Smooth muscle cell (in vitro differentiated cells): ENCODE results near the gene TBC1D5. TPM values are rescaled to one million over a fixed set of nuclear protein-coding genes. Genes with fewer than 3 reads are reported as not detected.

ENCODE experiments used
- DNase-seq: peaks from one replicate; lab custom pipeline; 2025; ENCODE audit not compliant: unreplicated experiment; lab: John Stamatoyannopoulos, UW
- H2AFZ ChIP-seq: fragments of 200-600 bp; sonication (generic); 2 replicates; pipeline ENCODE4 v1.6.0; 2016; ENCODE audit warnings: antibody characterized with exemption, low read depth, mild to moderate bottlenecking
- H3F3A ChIP-seq: fragments of 200-600 bp; sonication (generic); 2 replicates; pipeline ENCODE4 v1.6.0; 2017; ENCODE audit warnings: antibody characterized with exemption, low read depth
- H3K27ac ChIP-seq: fragments of 200-600 bp; sonication (generic); 2 replicates; pipeline ENCODE4 v1.5.1; 2016; ENCODE audit warnings: low read depth, mild to moderate bottlenecking
- H3K27me3 ChIP-seq: fragments of 200-600 bp; sonication (generic); 2 replicates; pipeline ENCODE4 v1.6.1; 2016; ENCODE audit warnings: low read depth, mild to moderate bottlenecking
- H3K36me3 ChIP-seq: fragments of 200-600 bp; sonication (generic); 2 replicates; pipeline ENCODE4 v1.5.1; 2016; ENCODE audit warnings: low read depth
- H3K4me1 ChIP-seq: fragments of 200-600 bp; sonication (generic); 2 replicates; pipeline ENCODE4 v1.5.1; 2016; ENCODE audit warnings: low read depth
- H3K4me2 ChIP-seq: fragments of 200-600 bp; sonication (generic); 2 replicates; pipeline ENCODE4 v1.6.0; 2016; ENCODE audit warnings: mild to moderate bottlenecking
- H3K4me3 ChIP-seq: fragments of 200-600 bp; sonication (generic); 2 replicates; pipeline ENCODE4 v1.5.1; 2016; ENCODE audit warnings: mild to moderate bottlenecking
- H3K79me2 ChIP-seq: fragments of 200-600 bp; sonication (generic); 2 replicates; pipeline ENCODE4 v1.6.0; 2016; ENCODE audit warnings: low read depth, mild to moderate bottlenecking
- H3K9ac ChIP-seq: fragments of 200-600 bp; sonication (generic); 2 replicates; pipeline ENCODE4 v1.6.0; 2016; ENCODE audit warnings: low read depth
- H3K9me3 ChIP-seq: fragments of 200-600 bp; sonication (generic); replicated peaks from 2 replicates; pipeline ENCODE4 v1.5.1; 2016; ENCODE audit warnings: low read depth
- H4K20me1 ChIP-seq: fragments of 200-600 bp; sonication (generic); 2 replicates; pipeline ENCODE4 v1.6.0; 2016; ENCODE audit warnings: low read depth
- WGBS: methylation state at CpG from one replicate; pipeline ENCODE4 v1.1.7; 2016; ENCODE audit warnings: low lambda C conversion rate; 5-methylcytosine and 5-hydroxymethylcytosine counted together
- polyA plus RNA-seq: library from polyadenylated mRNA; unstranded; fragments of >200 nt; fragmentation: Nextera tagmentation; extraction: Ambion mirVana; gene quantifications from 2 replicates; pipeline ENCODE4 v1.2.1, GENCODE V29; 2016
- total RNA-seq: library from RNA; depleted of rRNA; stranded (reverse); fragments of >200 nt; gene quantifications from 2 replicates; pipeline ENCODE4 v1.2.3, GENCODE V29; 2014
- TF ChIP-seq, protein P1 (sequence below): fragments of 200-600 bp; sonication (generic); IDR thresholded peaks from 2 replicates; pipeline ENCODE4 v1.5.1; 2017; ENCODE audit warnings: borderline replicate concordance, mild to moderate bottlenecking, antibody characterized with exemption; ENCODE audit not compliant: insufficient read depth, poor library complexity, severe bottlenecking

Gene TBC1D5
- total and polyA plus RNA-seq, 2 experiments from 2014 or later, result 14.6 to 35.3 TPM

DNA sequence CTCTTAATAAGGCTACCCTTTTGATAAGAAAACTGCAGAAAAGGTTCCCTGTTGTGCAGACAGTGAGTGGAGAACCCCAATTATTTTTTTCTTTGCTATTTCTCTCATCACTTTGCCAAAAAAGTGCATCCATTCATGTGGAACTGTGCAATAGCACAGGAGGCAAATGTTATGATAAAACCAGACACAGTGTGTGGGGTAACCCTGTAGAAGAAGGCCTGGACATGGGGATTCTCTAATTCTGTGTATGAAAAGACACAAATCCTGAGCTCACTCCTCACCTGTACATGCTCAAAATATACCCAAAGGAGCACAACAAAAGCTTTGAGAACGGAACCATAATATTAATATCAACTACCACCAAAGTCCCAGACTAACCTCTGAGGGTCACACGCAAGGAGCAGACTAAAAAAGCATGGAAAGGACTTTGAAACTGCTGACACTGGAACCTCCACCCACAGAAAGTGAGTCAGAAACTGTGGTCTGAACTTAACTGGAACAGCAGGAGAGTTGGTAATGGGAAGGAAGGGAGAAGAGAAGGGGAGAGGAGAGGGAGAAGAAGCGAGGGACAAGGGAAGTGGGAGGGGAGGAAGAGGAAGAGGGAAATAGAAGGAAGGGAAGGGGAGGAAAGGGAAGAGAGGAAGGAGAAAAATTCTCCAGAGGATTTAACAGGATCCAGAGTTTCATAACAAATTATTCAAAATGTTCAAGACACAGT lies 299.9 kb downstream of the TBC1D5 start:
- no peaks in the 10 kb centered on the region for H3K79me2 ChIP-seq
- no peak for DNase-seq
- H3K4me1 ChIP-seq, result no peaks in the 10 kb centered on the region
- H2AFZ ChIP-seq, result no peak overlapping the region
- H3F3A ChIP-seq, result no peaks in the 10 kb centered on the region
- no peaks in the 10 kb centered on the region for H3K27me3 ChIP-seq
- H4K20me1 ChIP-seq, result no peaks in the 10 kb centered on the region
- no peak overlapping the region for H3K9ac ChIP-seq
- TF ChIP-seq, protein P1, sequence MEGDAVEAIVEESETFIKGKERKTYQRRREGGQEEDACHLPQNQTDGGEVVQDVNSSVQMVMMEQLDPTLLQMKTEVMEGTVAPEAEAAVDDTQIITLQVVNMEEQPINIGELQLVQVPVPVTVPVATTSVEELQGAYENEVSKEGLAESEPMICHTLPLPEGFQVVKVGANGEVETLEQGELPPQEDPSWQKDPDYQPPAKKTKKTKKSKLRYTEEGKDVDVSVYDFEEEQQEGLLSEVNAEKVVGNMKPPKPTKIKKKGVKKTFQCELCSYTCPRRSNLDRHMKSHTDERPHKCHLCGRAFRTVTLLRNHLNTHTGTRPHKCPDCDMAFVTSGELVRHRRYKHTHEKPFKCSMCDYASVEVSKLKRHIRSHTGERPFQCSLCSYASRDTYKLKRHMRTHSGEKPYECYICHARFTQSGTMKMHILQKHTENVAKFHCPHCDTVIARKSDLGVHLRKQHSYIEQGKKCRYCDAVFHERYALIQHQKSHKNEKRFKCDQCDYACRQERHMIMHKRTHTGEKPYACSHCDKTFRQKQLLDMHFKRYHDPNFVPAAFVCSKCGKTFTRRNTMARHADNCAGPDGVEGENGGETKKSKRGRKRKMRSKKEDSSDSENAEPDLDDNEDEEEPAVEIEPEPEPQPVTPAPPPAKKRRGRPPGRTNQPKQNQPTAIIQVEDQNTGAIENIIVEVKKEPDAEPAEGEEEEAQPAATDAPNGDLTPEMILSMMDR, result no peak
- no peak overlapping the region for H3K4me3 ChIP-seq
- no peaks in the 10 kb centered on the region for H3K36me3 ChIP-seq
- no peak overlapping the region for H3K27ac ChIP-seq
- H3K9me3 ChIP-seq, result no peaks in the 10 kb centered on the region
- WGBS, result 58% methylated on average over 3 of the region's 3 CpGs
- no peak overlapping the region for H3K4me2 ChIP-seq

DNA sequence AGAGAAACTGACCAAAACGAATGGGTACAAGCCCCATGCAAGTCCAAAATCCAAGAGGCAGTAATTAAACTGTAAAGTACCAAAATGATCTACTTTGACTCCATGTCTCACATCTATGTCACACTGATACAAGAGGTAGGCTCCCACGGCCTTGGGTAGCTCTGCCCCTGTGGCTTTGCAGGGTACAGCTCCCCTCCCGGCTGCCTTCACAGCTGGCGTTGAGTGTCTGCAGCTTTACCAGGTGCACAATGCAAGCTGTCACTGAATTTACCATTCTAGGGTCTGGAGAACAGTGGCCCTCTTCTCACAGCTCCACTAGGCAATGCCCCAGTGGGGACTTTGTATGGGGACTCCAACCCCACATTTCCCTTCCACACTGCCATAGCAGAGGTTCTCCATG lies 308.6 kb downstream of the TBC1D5 start:
- Histone ChIP-seq H3K27me3 (no peaks in the 10 kb centered on the region), H4K20me1 (no peaks in the 10 kb centered on the region), H3K4me2 (no peak overlapping the region), H3F3A (no peaks in the 10 kb centered on the region), H3K9ac (no peak overlapping the region), H2AFZ (no peak overlapping the region), H3K4me3 (no peak overlapping the region), H3K27ac (no peak overlapping the region), H3K36me3 (no peaks in the 10 kb centered on the region), H3K4me1 (peaks cover 7% of the 10 kb centered on the region), H3K79me2 (no peaks in the 10 kb centered on the region), H3K9me3 (no peaks in the 10 kb centered on the region)
- DNase-seq, result no peak
- TF ChIP-seq, protein P1, result no peak
- WGBS, result 94% methylated on average over 4 of the region's 4 CpGs

DNA sequence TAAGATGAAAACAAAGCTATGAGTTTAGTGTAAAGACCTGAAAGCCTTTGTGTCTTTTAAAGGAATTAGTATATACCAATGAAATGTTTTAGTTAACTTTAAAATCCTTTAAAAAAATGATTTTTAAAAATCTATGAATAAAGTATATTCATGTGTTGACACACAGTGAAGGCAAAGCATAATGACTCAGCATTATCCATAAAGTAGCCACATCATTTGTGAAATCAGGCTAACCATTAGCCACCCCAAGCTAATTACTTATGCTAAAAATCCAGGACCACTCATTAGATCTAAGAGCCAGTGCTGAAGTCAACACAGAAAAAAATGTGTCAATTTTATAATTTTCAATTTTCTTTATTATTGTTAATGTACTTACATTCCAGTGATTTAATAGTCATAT lies 310.2 kb downstream of the TBC1D5 start:
- H4K20me1 ChIP-seq, result no peaks in the 10 kb centered on the region
- H3K79me2 ChIP-seq, result no peaks in the 10 kb centered on the region
- no peak overlapping the region for H3K27ac ChIP-seq
- H3K4me1 ChIP-seq, result peaks cover 7% of the 10 kb centered on the region
- TF ChIP-seq, protein P1, result no peak
- no peaks in the 10 kb centered on the region for H3F3A ChIP-seq
- H3K36me3 ChIP-seq, result no peaks in the 10 kb centered on the region
- H3K9ac ChIP-seq, result no peak overlapping the region
- H3K4me3 ChIP-seq, result no peak overlapping the region
- no peaks in the 10 kb centered on the region for H3K9me3 ChIP-seq
- no peak overlapping the region for H3K4me2 ChIP-seq
- H3K27me3 ChIP-seq, result no peaks in the 10 kb centered on the region
- DNase-seq, result no peak
- no peak overlapping the region for H2AFZ ChIP-seq

DNA sequence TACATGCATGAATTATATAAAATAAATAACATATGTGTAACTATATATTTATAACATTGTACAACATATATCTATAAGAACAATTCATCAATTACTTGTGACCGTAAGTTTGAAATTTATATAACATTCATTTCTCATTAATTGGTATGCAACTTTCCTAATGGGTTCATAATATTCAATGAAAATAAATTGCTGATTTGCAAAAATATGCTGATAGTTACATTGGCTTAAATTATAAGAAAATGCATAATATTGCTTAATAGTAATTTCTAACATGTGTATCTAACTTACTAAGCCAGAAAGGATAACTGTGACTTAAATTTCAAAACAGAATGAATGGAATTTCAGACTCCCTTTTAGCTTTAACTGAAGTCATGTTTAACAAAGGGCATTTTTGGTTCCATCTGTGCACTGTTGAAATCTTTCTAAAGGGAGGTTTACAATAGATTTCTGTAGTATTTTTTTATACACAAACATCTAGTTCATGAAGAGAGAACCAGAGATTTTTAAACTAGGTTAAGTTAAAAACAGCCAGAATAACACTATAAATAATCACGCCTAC lies 310.9 kb downstream of the TBC1D5 start:
- H3K9me3 ChIP-seq, result no peaks in the 10 kb centered on the region
- H3K4me1 ChIP-seq, result peaks cover 7% of the 10 kb centered on the region
- H4K20me1 ChIP-seq, result no peaks in the 10 kb centered on the region
- TF ChIP-seq, protein P1, result no peak
- no peak overlapping the region for H2AFZ ChIP-seq
- H3F3A ChIP-seq, result no peaks in the 10 kb centered on the region
- H3K4me2 ChIP-seq, result no peak overlapping the region
- WGBS, result 100% methylated on average over 2 of the region's 2 CpGs
- H3K9ac ChIP-seq, result no peak overlapping the region
- no peak for DNase-seq
- no peak overlapping the region for H3K27ac ChIP-seq
- H3K27me3 ChIP-seq, result no peaks in the 10 kb centered on the region
- H3K36me3 ChIP-seq, result no peaks in the 10 kb centered on the region
- H3K4me3 ChIP-seq, result no peak overlapping the region
- H3K79me2 ChIP-seq, result no peaks in the 10 kb centered on the region
